ENCODE results near the gene CBFA2T3.
"Not testable (repeated sequence)": the region's sequence is repeated elsewhere in the genome, so short reads cannot be mapped to it uniquely, and the experiment has no call there.

Gene CBFA2T3

GRCh38 chr16:88892065-88892464 is 84.9 kb downstream of the CBFA2T3 start:
- peaks cover 81% of the 10 kb centered on the region for H4K20me1 ChIP-seq
- peaks cover 81% of the 10 kb centered on the region for H3K4me1 ChIP-seq
- H3K9ac ChIP-seq, result no peak overlapping the region
- no peaks in the 10 kb centered on the region for H3K27me3 ChIP-seq
- no peak overlapping the region for H3K27ac ChIP-seq
- H3K9me3 ChIP-seq, result peaks cover 12% of the 10 kb centered on the region
- H3K36me3 ChIP-seq, result peaks cover 45% of the 10 kb centered on the region
- no peak overlapping the region for H3K4me3 ChIP-seq
- no peak for TF ChIP-seq Cebpa-rat (IDR thresholded peaks at IDR 0.05)
- peak overlapping the region; percentile 66 for H3K4me2 ChIP-seq

GRCh38 chr16:88891083-88891482 is 85.9 kb downstream of the CBFA2T3 start:
- Histone ChIP-seq H3K4me3 (no peak overlapping the region), H3K9ac (no peak overlapping the region), H3K36me3 (peaks cover 46% of the 10 kb centered on the region), H3K4me2 (peak overlapping the region; percentile 66; the same call in 1 of the 2 replicates), H3K27ac (no peak overlapping the region), H3K4me1 (peaks cover 81% of the 10 kb centered on the region), H4K20me1 (peaks cover 81% of the 10 kb centered on the region), H3K9me3 (peaks cover 12% of the 10 kb centered on the region), H3K27me3 (no peaks in the 10 kb centered on the region)
- no peak for TF ChIP-seq Cebpa-rat (IDR thresholded peaks at IDR 0.05)

GRCh38 chr16:88889702-88890352 is 87.2 kb downstream of the CBFA2T3 start:
- peaks cover 56% of the 10 kb centered on the region for H3K36me3 ChIP-seq
- H3K4me3 ChIP-seq, H3K4me2 ChIP-seq, H3K27me3 ChIP-seq, H3K9ac ChIP-seq, H3K27ac ChIP-seq: not testable (repeated sequence)
- H3K4me1 ChIP-seq, result peaks cover 81% of the 10 kb centered on the region
- H4K20me1 ChIP-seq, result peaks cover 81% of the 10 kb centered on the region
- peaks cover 12% of the 10 kb centered on the region for H3K9me3 ChIP-seq

GRCh38 chr16:88888461-88889387 is 88.3 kb downstream of the CBFA2T3 start:
- Histone ChIP-seq H3K36me3 (peaks cover 64% of the 10 kb centered on the region), H3K9me3 (peaks cover 12% of the 10 kb centered on the region), H3K4me3 (no peak overlapping the region), H3K4me2 (peak overlapping the region; percentile 87), H4K20me1 (peaks cover 82% of the 10 kb centered on the region), H3K9ac (0 out of 2 replicates have a peak overlapping the region, but pooled peaks have one; percentile 31), H3K27ac (peak overlapping the region; percentile 76), H3K4me1 (peaks cover 84% of the 10 kb centered on the region), H3K27me3 (no peaks in the 10 kb centered on the region)
- no peak for TF ChIP-seq Cebpa-rat (IDR thresholded peaks at IDR 0.05)

GRCh38 chr16:88888057-88888456 is 89.0 kb downstream of the CBFA2T3 start:
- H4K20me1 ChIP-seq, result peaks cover 82% of the 10 kb centered on the region
- peak overlapping the region; percentile 31; the same call in 1 of the 2 replicates for H3K4me3 ChIP-seq
- TF ChIP-seq Cebpa-rat (IDR thresholded peaks at IDR 0.05), result no peak
- peak overlapping the region; percentile 59; the same call in 1 of the 2 replicates for H3K9ac ChIP-seq
- H3K4me2 ChIP-seq, result peak overlapping the region; percentile 87
- H3K27me3 ChIP-seq, result no peaks in the 10 kb centered on the region
- peaks cover 84% of the 10 kb centered on the region for H3K4me1 ChIP-seq
- H3K27ac ChIP-seq, result peak overlapping the region; percentile 79
- peaks cover 12% of the 10 kb centered on the region for H3K9me3 ChIP-seq
- H3K36me3 ChIP-seq, result peaks cover 71% of the 10 kb centered on the region

GRCh38 chr16:88886845-88887521 is 90.0 kb downstream of the CBFA2T3 start:
- H3K27ac ChIP-seq, result peak overlapping the region; percentile 79
- no peaks in the 10 kb centered on the region for H3K27me3 ChIP-seq
- peak overlapping the region; percentile 87 for H3K4me2 ChIP-seq
- peaks cover 82% of the 10 kb centered on the region for H4K20me1 ChIP-seq
- H3K9me3 ChIP-seq, result peaks cover 12% of the 10 kb centered on the region
- peaks cover 77% of the 10 kb centered on the region for H3K36me3 ChIP-seq
- H3K4me3 ChIP-seq, result 0 out of 2 replicates have a peak overlapping the region, but pooled peaks have one; percentile 31
- H3K9ac ChIP-seq, result peak overlapping the region; percentile 12; the same call in 1 of the 2 replicates
- peaks cover 84% of the 10 kb centered on the region for H3K4me1 ChIP-seq
- TF ChIP-seq Cebpa-rat (IDR thresholded peaks at IDR 0.05), result no peak

- peaks cover 84% of the 10 kb centered on the region for H3K4me1 ChIP-seq
- no peaks in the 10 kb centered on the region for H3K27me3 ChIP-seq
- 0 out of 2 replicates have a peak overlapping the region, but pooled peaks have one; percentile 12 for H3K9ac ChIP-seq
- H3K4me3 ChIP-seq, result no peak overlapping the region
- peaks cover 82% of the 10 kb centered on the region for H4K20me1 ChIP-seq
- peak overlapping the region; percentile 79 for H3K27ac ChIP-seq
- H3K4me2 ChIP-seq, result peak overlapping the region; percentile 87
- H3K36me3 ChIP-seq, result peaks cover 77% of the 10 kb centered on the region
- H3K9me3 ChIP-seq, result peaks cover 12% of the 10 kb centered on the region
- no peak for TF ChIP-seq Cebpa-rat (IDR thresholded peaks at IDR 0.05)
These were observed 90.6 kb downstream of the CBFA2T3 start for GRCh38 chr16:88886420-88886844.

- peaks cover 86% of the 10 kb centered on the region for H3K4me1 ChIP-seq
These were observed 91.2 kb downstream of the CBFA2T3 start for GRCh38 chr16:88885693-88886280.

More at GRCh38 chr16:88885693-88886280, 91.2 kb downstream of the CBFA2T3 start:
- H3K9me3 ChIP-seq, result peaks cover 12% of the 10 kb centered on the region
- no peak overlapping the region for H3K4me3 ChIP-seq
- no peaks in the 10 kb centered on the region for H3K27me3 ChIP-seq
- H3K36me3 ChIP-seq, result peaks cover 77% of the 10 kb centered on the region
- H3K27ac ChIP-seq, result peak overlapping the region; percentile 49; the same call in 1 of the 2 replicates
- peak overlapping the region; percentile 87 for H3K4me2 ChIP-seq
- H4K20me1 ChIP-seq, result peaks cover 82% of the 10 kb centered on the region
- TF ChIP-seq Cebpa-rat (IDR thresholded peaks at IDR 0.05), result no peak
- H3K9ac ChIP-seq, result no peak overlapping the region
